Activated CD8-positive, alpha-beta T cell treated with anti-CD3 and anti-CD28 coated beads, Interleukin-2, amount 10 ng/mL, durations not matched to agents 7 days and 5 days (primary cell): Measurements from ENCODE around the gene SIGLEC1. TPM values are rescaled to one million over a fixed set of nuclear protein-coding genes. Genes with fewer than 3 reads are reported as not detected.

Experiments used
- ATAC-seq: fragments of 150-1000 bp; cut with Tn5 transposase; one replicate; pipeline ENCODE4 v1.10.0; 2021; ENCODE audit warnings: moderate library complexity
- CTCF ChIA-PET: fragments of 350-600 bp; sonication (Branson Sonifier 250); formaldehyde crosslinking; loops from one replicate; lab custom pipeline; 2021; ENCODE audit warnings: antibody characterized with exemption; lab: Charles Lee
- POLR2A ChIA-PET: fragments of 350-600 bp; sonication (Branson Sonifier 250); formaldehyde crosslinking; loops from one replicate; lab custom pipeline; 2021; ENCODE audit warnings: antibody characterized with exemption; lab: Charles Lee
- DNase-seq: peaks from one replicate; pipeline ENCODE4 v3.0.0-alpha.2; 2020
- H3K27ac Mint-ChIP-seq: one replicate; pipeline ENCODE4 v1.8.0; 2021; ENCODE audit warnings: mild to moderate bottlenecking, mixed read lengths
- H3K27me3 Mint-ChIP-seq: one replicate; pipeline ENCODE4 v1.8.0; 2021; ENCODE audit warnings: low read depth, mixed read lengths
- H3K36me3 Mint-ChIP-seq: one replicate; pipeline ENCODE4 v1.8.0; 2021; ENCODE audit warnings: low read depth, mixed read lengths
- H3K4me1 Mint-ChIP-seq: one replicate; pipeline ENCODE4 v1.8.0; 2021; ENCODE audit warnings: low read depth, mixed read lengths
- H3K4me3 Mint-ChIP-seq: one replicate; pipeline ENCODE4 v1.8.0; 2021; ENCODE audit warnings: mild to moderate bottlenecking, mixed read lengths
- H3K9me3 Mint-ChIP-seq: one replicate; pipeline ENCODE4 v1.8.0; 2022; ENCODE audit warnings: mixed read lengths; ENCODE audit not compliant: insufficient read depth
- total RNA-seq, 2 experiments: library from RNA; stranded (reverse); gene quantifications; one replicate each; pipeline ENCODE4 v1.2.3, GENCODE V29; 2021

SIGLEC1 gene
- total RNA-seq, 2 experiments from 2014 or later: not detected

DNA sequence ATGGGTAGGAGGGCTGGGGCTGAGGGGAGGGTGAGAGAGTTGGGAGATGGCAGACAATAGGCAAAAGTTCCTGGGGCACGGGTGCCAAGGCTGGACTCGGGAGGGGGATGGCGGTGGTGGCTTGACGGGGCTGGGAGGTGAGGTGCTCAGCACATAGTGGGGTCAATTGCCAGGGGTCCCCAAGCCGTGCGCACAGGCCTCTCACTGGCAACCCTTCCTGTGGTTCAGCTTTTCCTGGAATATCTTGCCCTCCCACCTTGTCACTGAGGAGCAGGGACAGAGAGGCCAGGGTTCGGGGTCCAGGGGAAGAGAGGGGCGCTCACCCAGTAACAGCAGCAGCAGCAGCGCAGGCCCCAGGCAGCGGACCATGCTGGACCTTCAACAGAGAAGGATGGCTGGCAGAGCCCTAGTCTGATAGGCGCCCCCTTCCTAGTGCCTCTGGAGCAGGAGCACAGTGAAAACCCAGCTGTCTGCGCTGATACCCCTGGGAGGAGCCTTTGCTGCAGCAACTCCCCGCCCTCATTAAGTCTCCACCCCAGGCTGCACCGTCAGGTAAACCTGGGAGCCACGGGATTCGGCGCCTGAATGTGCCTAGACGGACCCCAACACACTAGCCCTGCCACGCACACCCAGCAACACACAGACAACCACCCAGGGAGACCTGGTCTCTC lies 49.2 kb downstream of the SIGLEC1 start, which contains the start of gene GFRA4:
Gene GFRA4 (minus strand): TSS at position 369 of the 671 bp plus-strand sequence. CDS start 0 bp downstream, at position 369.
- DNase-seq (no peak), ATAC-seq (no peak)
- H3K36me3 Mint-ChIP-seq: no peaks in the 10 kb centered on the region
- CTCF ChIA-PET: interaction anchor here (1.9 to 5.9 kb wide), 2 partner anchors 13 to 14 kb away, joined by 5 to 49 read pairs; no protein-coding TSS in a partner anchor
- no peak within 1 kb of the TSS for H3K27ac Mint-ChIP-seq
- peaks cover 45% of the 10 kb centered on the region for H3K4me1 Mint-ChIP-seq
- H3K9me3 Mint-ChIP-seq: no peaks in the 10 kb centered on the region
- peaks cover 67% of the 10 kb centered on the region for H3K27me3 Mint-ChIP-seq
- POLR2A ChIA-PET: no interaction called here
- H3K4me3 Mint-ChIP-seq: no peak within 1 kb of the TSS

Other genes with a start within 250 kb of the SIGLEC1 start
- 1 to 10 TPM; 8.1 to 8.5 TPM for gene ATRN, start 241.6 kb downstream of the SIGLEC1 start, total RNA-seq
- not detected for gene GFRA4, start 49.2 kb downstream of the SIGLEC1 start, total RNA-seq
- gene ADAM33, start 30.6 kb downstream of the SIGLEC1 start, total RNA-seq: not detected
- gene HSPA12B, start 20.1 kb upstream of the SIGLEC1 start, total RNA-seq: not detected
- gene ADISSP, start 55.2 kb upstream of the SIGLEC1 start, total RNA-seq: 10 to 100 TPM; 37.4 to 38.5 TPM
- under 1 TPM; 0.16 TPM for gene SPEF1, start 68.8 kb upstream of the SIGLEC1 start, total RNA-seq
- gene CENPB, start 74.1 kb upstream of the SIGLEC1 start, total RNA-seq: 10 to 100 TPM; 87.1 to 92.0 TPM
- gene CDC25B, start 83.7 kb upstream of the SIGLEC1 start, total RNA-seq: 100 to 1,000 TPM; 294 to 298 TPM
- gene AP5S1, start 107.9 kb upstream of the SIGLEC1 start, total RNA-seq: 10 to 100 TPM; 13.8 to 16.5 TPM
- gene MAVS, start 134.2 kb upstream of the SIGLEC1 start, total RNA-seq: 10 to 100 TPM; 29.7 TPM
- 10 to 100 TPM; 73.1 to 74.4 TPM for gene PANK2, start 176.8 kb upstream of the SIGLEC1 start, total RNA-seq